ENCODE results near the gene CTNND2.
"Not testable (repeated sequence)": the region's sequence is repeated elsewhere in the genome, so short reads cannot be mapped to it uniquely, and the experiment has no call there.

CTNND2 gene

GRCh38 chr5:11364531-11364930 lies 539.7 kb downstream of the CTNND2 start:
- DNase-seq: no peak

GRCh38 chr5:11363631-11364178 lies 540.5 kb downstream of the CTNND2 start:
- no peak for DNase-seq

GRCh38 chr5:11361768-11362167 lies 542.5 kb downstream of the CTNND2 start:
- DNase-seq: no peak

- no peak for DNase-seq
Observed at GRCh38 chr5:11357928-11358327, 546.3 kb downstream of the CTNND2 start.

GRCh38 chr5:11355491-11355890 lies 548.8 kb downstream of the CTNND2 start:
- DNase-seq: no peak

GRCh38 chr5:11346336-11346735 lies 557.9 kb downstream of the CTNND2 start:
- DNase-seq: no peak

- DNase-seq: no peak
Observed at GRCh38 chr5:11335881-11336760, 568.1 kb downstream of the CTNND2 start.

GRCh38 chr5:11334404-11334803 lies 569.8 kb downstream of the CTNND2 start:
- no peak for DNase-seq

- no peak for DNase-seq
Observed at GRCh38 chr5:11329679-11330078, 574.6 kb downstream of the CTNND2 start.

- no peak for DNase-seq
Observed at GRCh38 chr5:11324521-11325289, 579.5 kb downstream of the CTNND2 start.

- no peak for DNase-seq
Observed at GRCh38 chr5:11323761-11324160, 580.5 kb downstream of the CTNND2 start.

- DNase-seq: no peak
Observed at GRCh38 chr5:11322133-11322532, 582.1 kb downstream of the CTNND2 start.

- DNase-seq: no peak
Observed at GRCh38 chr5:11319836-11320580, 584.2 kb downstream of the CTNND2 start.

GRCh38 chr5:11313694-11314093 lies 590.6 kb downstream of the CTNND2 start:
- DNase-seq: not testable (repeated sequence)

GRCh38 chr5:11311731-11312130 lies 592.5 kb downstream of the CTNND2 start:
- no peak for DNase-seq

- DNase-seq: no peak
Observed at GRCh38 chr5:11311272-11311671, 593.0 kb downstream of the CTNND2 start.

GRCh38 chr5:11310158-11310557 lies 594.1 kb downstream of the CTNND2 start:
- no peak for DNase-seq

- DNase-seq: no peak
Observed at GRCh38 chr5:11306365-11306764, 597.9 kb downstream of the CTNND2 start.

GRCh38 chr5:11305245-11305644 lies 599.0 kb downstream of the CTNND2 start:
- DNase-seq: no peak

GRCh38 chr5:11304641-11305040 lies 599.6 kb downstream of the CTNND2 start:
- DNase-seq: no peak

GRCh38 chr5:11302663-11303062 lies 601.6 kb downstream of the CTNND2 start:
- no peak for DNase-seq

- DNase-seq: no peak
Observed at GRCh38 chr5:11301171-11301570, 603.1 kb downstream of the CTNND2 start.

GRCh38 chr5:11300736-11301135 lies 603.5 kb downstream of the CTNND2 start:
- DNase-seq: no peak
